Stimulated activated CD4-positive, alpha-beta T cell treated with anti-CD3 and anti-CD28 coated beads, TNF-alpha, amount 100 ng/mL, for 24 hours (primary cell): ENCODE data around the gene WDR5B.
"Not testable (repeated sequence)": the region's sequence is repeated elsewhere in the genome, so short reads cannot be mapped to it uniquely, and the experiment has no call there.

Experiments used
- DNase-seq, 3 experiments: peaks; one replicate each; pipeline ENCODE4 v3.0.0-alpha.2; 2020; ENCODE audit warnings: low read depth in 3 of 3

The WDR5B gene

GRCh38 chr3:122415762-122416654 lies at the start of gene WDR5B:
WDR5B (minus strand) TSS chr3:122416062; CDS start chr3:122415528, 534 bp downstream.
- DNase-seq = peak; percentile 96 to 99 (median 96)

GRCh38 chr3:122464659-122465058 lies 48.8 kb upstream of the WDR5B start:
- DNase-seq = no peak

- DNase-seq = no peak
These were observed 46.5 kb upstream of the WDR5B start for GRCh38 chr3:122462406-122462805.

GRCh38 chr3:122461806-122462205 lies 45.9 kb upstream of the WDR5B start:
- no peak for DNase-seq

GRCh38 chr3:122458992-122459391 lies 43.1 kb upstream of the WDR5B start:
- DNase-seq = no peak

- DNase-seq = no peak
These were observed 41.8 kb upstream of the WDR5B start for GRCh38 chr3:122457706-122458105.

- DNase-seq = no peak
These were observed 40.2 kb upstream of the WDR5B start for GRCh38 chr3:122456074-122456473.

GRCh38 chr3:122451371-122451770 lies 35.5 kb upstream of the WDR5B start:
- no peak for DNase-seq

GRCh38 chr3:122448218-122448617 lies 32.4 kb upstream of the WDR5B start:
- DNase-seq = not testable (repeated sequence)

GRCh38 chr3:122444491-122444887 lies 28.6 kb upstream of the WDR5B start:
- DNase-seq = not testable (repeated sequence)

- DNase-seq = not testable (repeated sequence)
These were observed 28.1 kb upstream of the WDR5B start for GRCh38 chr3:122443762-122444490.

GRCh38 chr3:122443090-122443489 lies 27.2 kb upstream of the WDR5B start:
- no peak for DNase-seq

GRCh38 chr3:122435950-122436349 lies 20.1 kb upstream of the WDR5B start:
- no peak for DNase-seq

GRCh38 chr3:122430371-122430770 lies 14.5 kb upstream of the WDR5B start:
- DNase-seq = no peak

- DNase-seq = no peak
These were observed 12.1 kb upstream of the WDR5B start for GRCh38 chr3:122427857-122428471.

- no peak for DNase-seq
These were observed 6.0 kb upstream of the WDR5B start for GRCh38 chr3:122421836-122422235.

- no peak for DNase-seq
These were observed 5.2 kb upstream of the WDR5B start for GRCh38 chr3:122421101-122421500.

- DNase-seq = no peak
These were observed 1.1 kb upstream of the WDR5B start for GRCh38 chr3:122416966-122417365.

- DNase-seq = peak in 2 of 3 experiments; percentile 11 to 31
These were observed 638 bp downstream of the WDR5B start for GRCh38 chr3:122415104-122415744.

GRCh38 chr3:122414391-122414790 lies 1.5 kb downstream of the WDR5B start:
- no peak for DNase-seq

GRCh38 chr3:122410639-122411038 lies 5.2 kb downstream of the WDR5B start:
- DNase-seq = no peak

- no peak for DNase-seq
These were observed 5.8 kb downstream of the WDR5B start for GRCh38 chr3:122410111-122410510.
